HG02938 (cell line): ENCODE results near the gene SPPL3.
"Not testable (repeated sequence)": the region's sequence is repeated elsewhere in the genome, so short reads cannot be mapped to it uniquely, and the experiment has no call there.

Source experiments
- ATAC-seq: cut with Tn5 transposase; IDR thresholded peaks from one replicate; pipeline ENCODE4 v1.9.1; 2021; ENCODE audit warnings: mild to moderate bottlenecking, moderate library complexity; ENCODE audit not compliant: unreplicated experiment

SPPL3 gene

GRCh38 chr12:120845696-120846095 is 58.5 kb downstream of the SPPL3 start:
- no peak for ATAC-seq

- no peak for ATAC-seq
Measured at GRCh38 chr12:120844768-120845449, 59.2 kb downstream of the SPPL3 start.

GRCh38 chr12:120844297-120844696 is 59.9 kb downstream of the SPPL3 start:
- no peak for ATAC-seq

- no peak for ATAC-seq
Measured at GRCh38 chr12:120843472-120843871, 60.7 kb downstream of the SPPL3 start.

- ATAC-seq, result no peak
Measured at GRCh38 chr12:120842595-120842994, 61.6 kb downstream of the SPPL3 start.

- no peak for ATAC-seq
Measured at GRCh38 chr12:120841525-120841924, 62.6 kb downstream of the SPPL3 start.

- no peak for ATAC-seq
Measured at GRCh38 chr12:120839503-120839902, 64.7 kb downstream of the SPPL3 start.

GRCh38 chr12:120838629-120839383 is 65.4 kb downstream of the SPPL3 start:
- not testable (repeated sequence) for ATAC-seq

GRCh38 chr12:120836114-120836684 is 68.0 kb downstream of the SPPL3 start:
- ATAC-seq, result no peak

GRCh38 chr12:120835657-120836056 is 68.5 kb downstream of the SPPL3 start:
- no peak for ATAC-seq

GRCh38 chr12:120835304-120835612 is 68.9 kb downstream of the SPPL3 start:
- ATAC-seq, result no peak

GRCh38 chr12:120834489-120835303 is 69.5 kb downstream of the SPPL3 start:
- ATAC-seq, result no peak

- no peak for ATAC-seq
Measured at GRCh38 chr12:120833849-120834248, 70.3 kb downstream of the SPPL3 start.

GRCh38 chr12:120832737-120833136 is 71.4 kb downstream of the SPPL3 start:
- ATAC-seq, result no peak

GRCh38 chr12:120831648-120832267 is 72.4 kb downstream of the SPPL3 start:
- ATAC-seq, result no peak

GRCh38 chr12:120830966-120831365 is 73.2 kb downstream of the SPPL3 start:
- ATAC-seq, result no peak

GRCh38 chr12:120830052-120830940 is 73.9 kb downstream of the SPPL3 start:
- no peak for ATAC-seq

GRCh38 chr12:120826335-120826734 is 77.8 kb downstream of the SPPL3 start:
- ATAC-seq, result no peak

GRCh38 chr12:120825337-120825736 is 78.8 kb downstream of the SPPL3 start:
- no peak for ATAC-seq
